Nephron progenitor cell (in vitro differentiated cells): ENCODE data around the gene PAGR1.

Experiments used
- DNase-seq: peaks from one replicate; pipeline ENCODE4 v3.0.0; 2021
- H3K27ac Mint-ChIP-seq: 2 replicates; pipeline ENCODE4 v1.8.0; 2021; ENCODE audit warnings: mild to moderate bottlenecking, moderate library complexity, mixed read lengths
- H3K27me3 Mint-ChIP-seq: 2 replicates; pipeline ENCODE4 v1.8.0; 2021; ENCODE audit warnings: mild to moderate bottlenecking, low read depth, mixed read lengths; ENCODE audit not compliant: poor library complexity
- H3K36me3 Mint-ChIP-seq: 2 replicates; pipeline ENCODE4 v1.8.0; 2021; ENCODE audit warnings: low read depth, mixed read lengths
- H3K4me1 Mint-ChIP-seq: 2 replicates; pipeline ENCODE4 v1.8.0; 2021; ENCODE audit warnings: mixed read lengths
- H3K4me3 Mint-ChIP-seq: 2 replicates; pipeline ENCODE4 v1.8.0; 2021; ENCODE audit warnings: mild to moderate bottlenecking, moderate library complexity, mixed read lengths
- H3K9me3 Mint-ChIP-seq: 2 replicates; pipeline ENCODE4 v1.8.0; 2021; ENCODE audit warnings: mild to moderate bottlenecking, moderate library complexity, mixed read lengths
- CTCF ChIP-seq: fragments of 200-600 bp; sonication (generic); IDR thresholded peaks from 2 replicates; pipeline ENCODE4 v1.5.0; 2021; ENCODE audit warnings: antibody characterized with exemption

PAGR1 gene

GRCh38 chr16:29857133-29857760 lies 41.3 kb downstream of the PAGR1 start:
- H3K36me3 Mint-ChIP-seq = peaks cover 26% of the 10 kb centered on the region
- H3K9me3 Mint-ChIP-seq = no peaks in the 10 kb centered on the region

GRCh38 chr16:29858149-29858849 lies 42.3 kb downstream of the PAGR1 start:
- Mint-ChIP-seq H3K27me3 (peaks cover 22% of the 10 kb centered on the region), H3K4me1 (peaks cover 26% of the 10 kb centered on the region), H3K4me3 (no peak overlapping the region), H3K27ac (peak overlapping the region; percentile 40), H3K9me3 (no peaks in the 10 kb centered on the region), H3K36me3 (peaks cover 26% of the 10 kb centered on the region)
- TF ChIP-seq CTCF = no peak
- DNase-seq = no peak

More at GRCh38 chr16:29857133-29857760, 41.3 kb downstream of the PAGR1 start:
- peak overlapping the region; percentile 83 for H3K27ac Mint-ChIP-seq
- no peak for DNase-seq
- peaks cover 25% of the 10 kb centered on the region for H3K27me3 Mint-ChIP-seq
- peaks cover 22% of the 10 kb centered on the region for H3K4me1 Mint-ChIP-seq
- no peak for TF ChIP-seq CTCF
- H3K4me3 Mint-ChIP-seq = no peak overlapping the region

- H3K27ac Mint-ChIP-seq = no peak overlapping the region
- H3K9me3 Mint-ChIP-seq = no peaks in the 10 kb centered on the region
- no peak for TF ChIP-seq CTCF
- H3K27me3 Mint-ChIP-seq = peaks cover 16% of the 10 kb centered on the region
- peaks cover 31% of the 10 kb centered on the region for H3K4me1 Mint-ChIP-seq
- DNase-seq = no peak
- peaks cover 26% of the 10 kb centered on the region for H3K36me3 Mint-ChIP-seq
- no peak overlapping the region for H3K4me3 Mint-ChIP-seq
Measured at GRCh38 chr16:29858974-29859373, 43.0 kb downstream of the PAGR1 start.

- Mint-ChIP-seq H3K9me3 (no peaks in the 10 kb centered on the region), H3K27ac (peak overlapping the region; percentile 26), H3K4me1 (peaks cover 31% of the 10 kb centered on the region), H3K4me3 (no peak overlapping the region), H3K27me3 (peaks cover 15% of the 10 kb centered on the region), H3K36me3 (peaks cover 26% of the 10 kb centered on the region)
- no peak for TF ChIP-seq CTCF
- DNase-seq = no peak
Measured at GRCh38 chr16:29860218-29860617, 44.3 kb downstream of the PAGR1 start.

GRCh38 chr16:29862383-29862883 lies 46.5 kb downstream of the PAGR1 start:
- TF ChIP-seq CTCF = no peak
- peak; percentile 35 for DNase-seq
- peaks cover 26% of the 10 kb centered on the region for H3K4me1 Mint-ChIP-seq
- H3K36me3 Mint-ChIP-seq = peaks cover 26% of the 10 kb centered on the region
- H3K9me3 Mint-ChIP-seq = no peaks in the 10 kb centered on the region
- peak overlapping the region; percentile 99 for H3K4me3 Mint-ChIP-seq
- peaks cover 18% of the 10 kb centered on the region for H3K27me3 Mint-ChIP-seq
- H3K27ac Mint-ChIP-seq = peak overlapping the region; percentile 91
